ENCODE results near the gene TMEM121. TPM values are rescaled to one million over a fixed set of nuclear protein-coding genes. Genes with fewer than 3 reads are reported as not detected.

TMEM121 gene
- total RNA-seq, 1 experiment from 2014 or later = 1.9 TPM

Other genes with a start within 250 kb of the TMEM121 start
- 16.0 and 17.1 TPM in 2 replicates for gene BRF1, start 225.6 kb upstream of the TMEM121 start, total RNA-seq (2014; rRNA removed; shearing (Covaris generic))
- gene PACS2, start 211.8 kb upstream of the TMEM121 start, total RNA-seq (2014; rRNA removed; shearing (Covaris generic)) = 30.6 and 30.7 TPM in 2 replicates
- 0.49 and 0.50 TPM in 2 replicates for gene TEX22, start 128.0 kb upstream of the TMEM121 start, total RNA-seq (2014; rRNA removed; shearing (Covaris generic))
- 68.0 and 77.9 TPM in 2 replicates for gene MTA1, start 106.8 kb upstream of the TMEM121 start, total RNA-seq (2014; rRNA removed; shearing (Covaris generic))
- gene CRIP2, start 51.8 kb upstream of the TMEM121 start, total RNA-seq (2014; rRNA removed; shearing (Covaris generic)) = 13.6 and 18.7 TPM in 2 replicates
- gene CRIP1, start 39.7 kb upstream of the TMEM121 start, total RNA-seq (2014; rRNA removed; shearing (Covaris generic)) = 65.3 and 85.6 TPM in 2 replicates
- 21.3 and 23.1 TPM in 2 replicates for gene TEDC1, start 35.3 kb upstream of the TMEM121 start, total RNA-seq (2014; rRNA removed; shearing (Covaris generic))

All from NCI-H460 (cell line).